Heart left ventricle (tissue), 13 donors: ENCODE measurements around the gene MYH7B.
A peak's percentile ranks its signal among the peaks of the same experiment; 100 is the strongest.

ENCODE experiments used
- POLR2A ChIP-seq, 2 donors: fragments of 450-650 bp; IDR thresholded peaks; one replicate each; pipeline ENCODE4 v1.6.1; 2017; ENCODE audit warnings: antibody characterized with exemption in 2 of 2, mild to moderate bottlenecking in 2 of 2, moderate library complexity in 2 of 2
- TF ChIP-seq, protein P1 (sequence below), 12 donors: fragments of 200-600 bp; sonication (generic) in 4 of 12; IDR thresholded peaks; one replicate each; pipeline versions ENCODE4 v1.5.0 to v1.8.0; 2018 to 2022; ENCODE audit warnings: antibody characterized with exemption in 12 of 12, mild to moderate bottlenecking in 5 of 12
- donor health status: ischemic (EF 13 %, LVEDD 7.1; RV severe dilation, severe dysfunction).
- donor health status: DM: no; HTN: yes; CAD: no.
- donor health status: DM: no; HTN: no; CAD: no.
- donor health status: ischemic (EF 25% LVEDD 6.9; RV normal size, moderate dysfunction).
- donor health status: ischemic (EF 25% LVEDD 5.7; RV mildly dilated, moderate dysfunction).
- donor health status: ischemic (EF 35%, LVEDD 5.7; RV mildly dilated, moderate dysfunction).
- donor health status: nonischemic (EF 11% LVEDD 7.7; RV severe dilation, severe dysfunction).
- donor health status: DM: yes; HTN: yes; CAD: no.
- donor health status: PGD.
- donor health status: ischemic (EF 29% LVEDD 5.4; RV normal size, mild dysfunction).
- donor health status: nonischemic (EF 23%, LVEDD 6.1; RV moderate dilation, normal function).

GRCh38 chr20:34984756-34985261, 29.1 kb downstream of the MYH7B start:
- TF ChIP-seq, protein P1, sequence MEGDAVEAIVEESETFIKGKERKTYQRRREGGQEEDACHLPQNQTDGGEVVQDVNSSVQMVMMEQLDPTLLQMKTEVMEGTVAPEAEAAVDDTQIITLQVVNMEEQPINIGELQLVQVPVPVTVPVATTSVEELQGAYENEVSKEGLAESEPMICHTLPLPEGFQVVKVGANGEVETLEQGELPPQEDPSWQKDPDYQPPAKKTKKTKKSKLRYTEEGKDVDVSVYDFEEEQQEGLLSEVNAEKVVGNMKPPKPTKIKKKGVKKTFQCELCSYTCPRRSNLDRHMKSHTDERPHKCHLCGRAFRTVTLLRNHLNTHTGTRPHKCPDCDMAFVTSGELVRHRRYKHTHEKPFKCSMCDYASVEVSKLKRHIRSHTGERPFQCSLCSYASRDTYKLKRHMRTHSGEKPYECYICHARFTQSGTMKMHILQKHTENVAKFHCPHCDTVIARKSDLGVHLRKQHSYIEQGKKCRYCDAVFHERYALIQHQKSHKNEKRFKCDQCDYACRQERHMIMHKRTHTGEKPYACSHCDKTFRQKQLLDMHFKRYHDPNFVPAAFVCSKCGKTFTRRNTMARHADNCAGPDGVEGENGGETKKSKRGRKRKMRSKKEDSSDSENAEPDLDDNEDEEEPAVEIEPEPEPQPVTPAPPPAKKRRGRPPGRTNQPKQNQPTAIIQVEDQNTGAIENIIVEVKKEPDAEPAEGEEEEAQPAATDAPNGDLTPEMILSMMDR (IDR thresholded peaks at IDR 0.05) = no peak
- TF ChIP-seq POLR2A (IDR thresholded peaks at IDR 0.05) = peak in 1 of 2 donors; percentile 21
